Kidney epithelial cell (primary cell): ENCODE measurements around the gene SPNS2. TPM values are rescaled to one million over a fixed set of nuclear protein-coding genes. Genes with fewer than 3 reads are reported as not detected.

Experiments used
- DNase-seq: peaks from one replicate; pipeline ENCODE4 v3.0.0-alpha.2; 2010; ENCODE audit warnings: low read depth
- H3K27me3 ChIP-seq: 2 replicates; pipeline ENCODE4 v1.6.0; 2011; ENCODE audit warnings: low read length; ENCODE audit not compliant: control insufficient read depth, insufficient read depth
- H3K36me3 ChIP-seq: 2 replicates; pipeline ENCODE4 v1.5.1; 2011; ENCODE audit warnings: low read length; ENCODE audit not compliant: control insufficient read depth, insufficient read depth
- H3K4me3 ChIP-seq: 2 replicates; pipeline ENCODE4 v1.5.1; 2011; ENCODE audit warnings: low read depth, mild to moderate bottlenecking, control low read depth, low read length
- CTCF ChIP-seq: IDR thresholded peaks from 2 replicates; pipeline ENCODE4 v1.5.1; 2011; ENCODE audit warnings: mild to moderate bottlenecking, moderate library complexity, low read length, control low read depth, inconsistent platforms; ENCODE audit not compliant: insufficient read depth, poor library complexity, severe bottlenecking
- total RNA-seq: library from RNA; depleted of rRNA; stranded (reverse); fragments of >200 nt; gene quantifications from 2 replicates; pipeline ENCODE4 v1.2.3, GENCODE V29; 2015

SPNS2 gene
- total RNA-seq, 1 donor from 2014 or later, result 47.3 TPM

GRCh38 chr17:4566785-4567184, 68.1 kb downstream of the SPNS2 start:
- no peaks in the 10 kb centered on the region for H3K36me3 ChIP-seq
- no peak overlapping the region for H3K4me3 ChIP-seq
- H3K27me3 ChIP-seq, result peaks cover 5% of the 10 kb centered on the region
- peak; percentile 78 for TF ChIP-seq CTCF
- no peak for DNase-seq

- DNase-seq, result no peak
- no peak for TF ChIP-seq CTCF
- Histone ChIP-seq H3K27me3 (peaks cover 9% of the 10 kb centered on the region), H3K4me3 (no peak overlapping the region), H3K36me3 (no peaks in the 10 kb centered on the region)
Measured at GRCh38 chr17:4569591-4569990, 70.9 kb downstream of the SPNS2 start.

GRCh38 chr17:4572131-4572530, 73.5 kb downstream of the SPNS2 start:
- DNase-seq, result no peak
- no peaks in the 10 kb centered on the region for H3K36me3 ChIP-seq
- H3K27me3 ChIP-seq, result peaks cover 31% of the 10 kb centered on the region
- no peak overlapping the region for H3K4me3 ChIP-seq
- TF ChIP-seq CTCF, result no peak

GRCh38 chr17:4573115-4573514, 74.4 kb downstream of the SPNS2 start:
- H3K36me3 ChIP-seq, result no peaks in the 10 kb centered on the region
- no peak for DNase-seq
- peaks cover 35% of the 10 kb centered on the region for H3K27me3 ChIP-seq
- TF ChIP-seq CTCF, result no peak
- no peak overlapping the region for H3K4me3 ChIP-seq

- Histone ChIP-seq H3K36me3 (no peaks in the 10 kb centered on the region), H3K4me3 (no peak overlapping the region), H3K27me3 (peaks cover 35% of the 10 kb centered on the region)
- no peak for TF ChIP-seq CTCF
- DNase-seq, result no peak
Measured at GRCh38 chr17:4573669-4574068, 75.0 kb downstream of the SPNS2 start.

GRCh38 chr17:4574448-4575045, 75.9 kb downstream of the SPNS2 start:
- H3K4me3 ChIP-seq, result no peak overlapping the region
- TF ChIP-seq CTCF, result no peak
- H3K36me3 ChIP-seq, result no peaks in the 10 kb centered on the region
- peaks cover 35% of the 10 kb centered on the region for H3K27me3 ChIP-seq
- DNase-seq, result no peak
